ENCODE measurements around the gene TTC34.
"Not testable (repeated sequence)": the region's sequence is repeated elsewhere in the genome, so short reads cannot be mapped to it uniquely, and the experiment has no call there.

GRCh38 chr1:2751866-2752265, 49.6 kb downstream of the TTC34 start:
- TF ChIP-seq POLR2A (IDR thresholded peaks at IDR 0.05; ENCODE audit: borderline replicate concordance, extremely low read depth, insufficient read depth, insufficient read length); CTCF (IDR thresholded peaks at IDR 0.05 in 2 of 3, conservative IDR thresholded peaks at IDR 0.05 in 1 of 3; ENCODE audit: borderline replicate concordance in 1 of 3, insufficient read depth in 1 of 3, low read depth in 2 of 3, low read length in 2 of 3); EZH2phosphoT487 (IDR thresholded peaks at IDR 0.05; ENCODE audit: borderline replicate concordance); SP1 (IDR thresholded peaks at IDR 0.05; ENCODE audit: low read depth); RAD21 (IDR thresholded peaks at IDR 0.05; ENCODE audit: low read depth); POLR2AphosphoS5 (IDR thresholded peaks at IDR 0.05; ENCODE audit: low read depth, low read length); JUND (IDR thresholded peaks at IDR 0.05); EZH2 (IDR thresholded peaks at IDR 0.05); ELF1 (IDR thresholded peaks at IDR 0.05; ENCODE audit: borderline replicate concordance, low read depth); ZNF274 (IDR thresholded peaks at IDR 0.05; ENCODE audit: low read depth, low read length); SRF (IDR thresholded peaks at IDR 0.05; ENCODE audit: low read depth); EGR1 (IDR thresholded peaks at IDR 0.05; ENCODE audit: low read depth); REST (IDR thresholded peaks at IDR 0.05; ENCODE audit: low read depth): not testable (repeated sequence)
